Thymus (tissue), 11 donors: ENCODE measurements around the gene SLC45A2. TPM values are rescaled to one million over a fixed set of nuclear protein-coding genes. Genes with fewer than 3 reads are reported as not detected.

Experiments
- DNase-seq, 9 donors: peaks; one replicate each; pipeline ENCODE4 v3.0.0-alpha.2; 2013; ENCODE audit warnings: low spot score in 9 of 9, low read depth in 6 of 9, missing footprints in 1 of 9
- H3K27ac ChIP-seq, 2 donors: one replicate each; pipeline ENCODE4 v1.5.1; 2013; ENCODE audit warnings: control low read depth in 1 of 2, low read depth in 1 of 2, low read length in 1 of 2, mild to moderate bottlenecking in 1 of 2, moderate library complexity in 1 of 2
- H3K27me3 ChIP-seq, 2 donors: one replicate each; pipeline ENCODE4 v1.5.1; 2013; ENCODE audit warnings: low read length in 1 of 2; ENCODE audit not compliant: control insufficient read depth in 2 of 2, insufficient read depth in 1 of 2
- H3K36me3 ChIP-seq, 2 donors: one replicate each; pipeline ENCODE4 v1.5.1; 2013; ENCODE audit warnings: low read length in 1 of 2, mild to moderate bottlenecking in 1 of 2, moderate library complexity in 1 of 2; ENCODE audit not compliant: control insufficient read depth in 2 of 2, insufficient read depth in 2 of 2
- H3K4me1 ChIP-seq, 2 donors: one replicate each; pipeline ENCODE4 v1.5.1; 2013; ENCODE audit warnings: low read length in 2 of 2; ENCODE audit not compliant: control insufficient read depth in 2 of 2, insufficient read depth in 2 of 2
- H3K4me3 ChIP-seq, 2 donors: one replicate each; pipeline ENCODE4 v1.5.1; 2013; ENCODE audit warnings: low read length in 2 of 2, control low read depth in 1 of 2, mild to moderate bottlenecking in 1 of 2
- H3K9me3 ChIP-seq, 2 donors: one replicate each; pipeline ENCODE4 v1.5.1; 2013; ENCODE audit warnings: low read length in 1 of 2, mild to moderate bottlenecking in 1 of 2; ENCODE audit not compliant: control insufficient read depth in 2 of 2, insufficient read depth in 1 of 2
- WGBS: extraction: QIAGEN DNeasy Blood & Tissue Kit; methylation state at CpG from one replicate; pipeline ENCODE4 v1.1.7; 2013; 5-methylcytosine and 5-hydroxymethylcytosine counted together
- polyA plus RNA-seq: library from polyadenylated mRNA; stranded (reverse); fragments of 200-250 nt; gene quantifications from one replicate; pipeline ENCODE4 v1.2.3, GENCODE V29; 2013
- total RNA-seq: library from RNA; stranded (reverse); fragments of 120-200 nt; gene quantifications from one replicate; pipeline ENCODE4 v1.2.4, GENCODE V29; 2013
- donor health status: healthy.

SLC45A2 gene
- total and polyA plus RNA-seq, 2 donors = 0.05 TPM; not detected in 1

GRCh38 chr5:34001241-34001841, 16.8 kb upstream of the SLC45A2 start:
- no peaks in the 10 kb centered on the region for H3K27me3 ChIP-seq
- H3K36me3 ChIP-seq = peaks cover 5 to 20% of the 10 kb centered on the region in 2 donors
- H3K9me3 ChIP-seq = no peaks in the 10 kb centered on the region
- H3K27ac ChIP-seq = no peak overlapping the region
- H3K4me1 ChIP-seq = no peaks in the 10 kb centered on the region
- H3K4me3 ChIP-seq = no peak overlapping the region
- 97% methylated on average over 10 of the region's 10 CpGs for WGBS
- no peak for DNase-seq

- 98% methylated on average over 4 of the region's 4 CpGs for WGBS
Measured at GRCh38 chr5:33999978-34000377, 15.5 kb upstream of the SLC45A2 start.

GRCh38 chr5:33997331-33997983, 13.0 kb upstream of the SLC45A2 start:
- DNase-seq = peak in 4 of 9 donors; percentile 22 to 59 (median 32)
- Histone ChIP-seq H3K27ac (no peak overlapping the region), H3K9me3 (no peaks in the 10 kb centered on the region), H3K4me3 (no peak overlapping the region), H3K4me1 (no peaks in the 10 kb centered on the region), H3K27me3 (no peaks in the 10 kb centered on the region), H3K36me3 (peaks cover 0 to 8% of the 10 kb centered on the region in 2 donors)
- WGBS = 51% methylated on average over 6 of the region's 6 CpGs

More at GRCh38 chr5:33999978-34000377, 15.5 kb upstream of the SLC45A2 start:
- no peak overlapping the region for H3K27ac ChIP-seq
- H3K4me3 ChIP-seq = no peak overlapping the region
- H3K36me3 ChIP-seq = peaks cover 5 to 16% of the 10 kb centered on the region in 2 donors
- DNase-seq = no peak
- H3K9me3 ChIP-seq = no peaks in the 10 kb centered on the region
- no peaks in the 10 kb centered on the region for H3K27me3 ChIP-seq
- H3K4me1 ChIP-seq = no peaks in the 10 kb centered on the region

DNA sequence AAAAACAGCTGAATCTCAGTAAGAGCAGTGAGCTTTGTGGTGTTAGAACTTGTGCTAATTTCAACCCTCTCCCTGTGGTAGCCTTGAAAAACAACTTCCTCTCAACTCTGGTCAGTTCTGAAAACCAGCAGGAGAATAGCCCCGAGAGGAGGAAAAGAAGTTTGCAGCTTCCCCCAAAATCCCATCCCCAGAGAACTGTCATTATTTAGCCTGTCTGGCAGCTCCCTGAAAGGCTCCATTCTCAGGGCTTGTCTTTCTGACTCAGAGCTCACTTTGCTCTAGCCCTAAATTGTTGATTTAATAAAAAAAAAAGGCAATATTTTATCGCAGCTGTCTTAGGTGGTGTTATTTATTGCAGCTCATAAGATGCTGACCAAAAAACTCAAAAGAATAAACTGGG, 11.4 kb upstream of the SLC45A2 start:
- peaks cover 0 to 7% of the 10 kb centered on the region in 2 donors for H3K36me3 ChIP-seq
- WGBS = 90% methylated on average over 2 of the region's 2 CpGs
- DNase-seq = no peak

GRCh38 chr5:33994845-33995244, 10.4 kb upstream of the SLC45A2 start:
- H3K36me3 ChIP-seq = peaks cover 0 to 5% of the 10 kb centered on the region in 2 donors
- H3K4me1 ChIP-seq = no peaks in the 10 kb centered on the region
- no peak for DNase-seq
- no peak overlapping the region for H3K27ac ChIP-seq
- no peaks in the 10 kb centered on the region for H3K9me3 ChIP-seq
- WGBS = 9% methylated on average over 1 of the region's 1 CpG
- no peaks in the 10 kb centered on the region for H3K27me3 ChIP-seq
- no peak overlapping the region for H3K4me3 ChIP-seq

More for the DNA sequence above, 11.4 kb upstream of the SLC45A2 start:
- Histone ChIP-seq H3K9me3 (no peaks in the 10 kb centered on the region), H3K4me1 (no peaks in the 10 kb centered on the region), H3K4me3 (no peak overlapping the region), H3K27me3 (no peaks in the 10 kb centered on the region), H3K27ac (no peak overlapping the region)

- no peak for DNase-seq
- H3K36me3 ChIP-seq = peaks cover 5 to 14% of the 10 kb centered on the region in 2 donors
- no peak overlapping the region for H3K27ac ChIP-seq
- H3K9me3 ChIP-seq = no peaks in the 10 kb centered on the region
- no peaks in the 10 kb centered on the region for H3K27me3 ChIP-seq
- H3K4me3 ChIP-seq = no peak overlapping the region
- WGBS = over 99% methylated on average over 2 of the region's 2 CpGs
- H3K4me1 ChIP-seq = no peaks in the 10 kb centered on the region
Measured at GRCh38 chr5:33992864-33993263, 8.4 kb upstream of the SLC45A2 start.

DNA sequence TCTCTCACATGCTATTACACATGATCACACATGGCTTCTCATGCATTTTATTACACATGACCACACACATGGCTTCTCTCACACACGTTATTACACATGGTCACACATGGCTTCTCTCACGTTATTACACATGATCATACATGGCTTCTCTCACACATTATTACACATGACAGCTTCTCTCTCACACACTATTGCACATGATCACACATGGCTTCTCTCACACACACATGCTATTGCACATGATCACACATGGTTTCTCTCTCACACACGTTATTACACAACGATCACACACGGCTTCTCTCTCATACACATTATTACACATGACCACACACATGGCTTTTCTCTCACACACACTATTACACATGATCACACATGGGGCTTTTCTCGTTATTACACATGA, 954 bp upstream of the SLC45A2 start:
- H3K4me1 ChIP-seq = no peaks in the 10 kb centered on the region
- peaks cover 0 to 1% of the 10 kb centered on the region in 2 donors for H3K9me3 ChIP-seq
- no peak overlapping the region for H3K4me3 ChIP-seq
- H3K36me3 ChIP-seq = peaks cover 6 to 10% of the 10 kb centered on the region in 2 donors
- WGBS = 98% methylated on average over 6 of the region's 6 CpGs
- no peaks in the 10 kb centered on the region for H3K27me3 ChIP-seq
- no peak overlapping the region for H3K27ac ChIP-seq
- DNase-seq = no peak

DNA sequence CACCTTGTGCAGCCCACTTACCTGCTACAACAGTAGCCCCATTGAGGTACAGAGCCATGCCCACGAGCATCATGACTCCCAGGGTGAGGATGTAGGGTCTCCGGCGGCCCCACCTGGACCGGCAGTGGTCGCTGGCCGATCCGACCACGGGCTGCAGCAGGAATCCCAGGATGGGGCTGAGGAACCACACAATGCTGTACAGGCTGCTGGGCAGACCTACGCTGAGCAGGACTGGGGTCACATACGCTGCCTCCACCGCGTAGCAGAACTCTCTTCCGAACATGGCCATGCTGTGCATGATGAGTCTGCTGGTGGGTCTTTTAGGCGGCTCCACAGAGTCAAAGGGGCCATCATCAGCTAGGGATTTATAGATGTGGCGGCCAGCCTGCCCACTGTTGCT, 315 bp downstream of the SLC45A2 start:
- peaks cover 0 to 1% of the 10 kb centered on the region in 2 donors for H3K9me3 ChIP-seq
- no peak for DNase-seq
- peaks cover 6 to 9% of the 10 kb centered on the region in 2 donors for H3K36me3 ChIP-seq
- no peak overlapping the region for H3K27ac ChIP-seq
- over 99% methylated on average over 15 of the region's 15 CpGs for WGBS
- no peaks in the 10 kb centered on the region for H3K27me3 ChIP-seq
- H3K4me1 ChIP-seq = no peaks in the 10 kb centered on the region
- no peak overlapping the region for H3K4me3 ChIP-seq

- Histone ChIP-seq H3K4me3 (no peak overlapping the region), H3K27me3 (no peaks in the 10 kb centered on the region), H3K4me1 (no peaks in the 10 kb centered on the region), H3K36me3 (no peaks in the 10 kb centered on the region), H3K27ac (no peak overlapping the region), H3K9me3 (peaks cover 0 to 1% of the 10 kb centered on the region in 2 donors)
- WGBS = 91% methylated on average over 8 of the region's 8 CpGs
- no peak for DNase-seq
Measured at GRCh38 chr5:33981408-33982162, 2.9 kb downstream of the SLC45A2 start.
